RWPE1 (cell line): ENCODE data around the gene CBX8.

Source experiments
- CTCF ChIA-PET: fragments of 350-600 bp; sonication (Branson Sonifier 250); formaldehyde crosslinking; extraction: SDS; loops from one replicate; lab custom pipeline; 2021; lab: Yijun Ruan, JAX
- POLR2A ChIA-PET: fragments of 400-600 bp; formaldehyde crosslinking; extraction: SDS; loops from one replicate; lab custom pipeline; 2020; ENCODE audit warnings: antibody characterized with exemption; ENCODE audit not compliant: low non-redundant PET; lab: Yijun Ruan, JAX
- DNase-seq: peaks from one replicate; pipeline ENCODE4 v3.0.0; 2012; ENCODE audit warnings: low spot score
- H3K27ac ChIP-seq: fragments of 450-650 bp; 2 replicates; pipeline ENCODE4 v1.5.1; 2017
- TF ChIP-seq, protein P1 (sequence below): fragments of 450-650 bp; conservative IDR thresholded peaks from 2 replicates; pipeline ENCODE4 v1.5.1; 2017; ENCODE audit warnings: low read depth, mild to moderate bottlenecking

The CBX8 gene

GRCh38 chr17:79746889-79747507 is 49.9 kb downstream of the CBX8 start:
- POLR2A ChIA-PET: no interaction called here
- TF ChIP-seq, protein P1, sequence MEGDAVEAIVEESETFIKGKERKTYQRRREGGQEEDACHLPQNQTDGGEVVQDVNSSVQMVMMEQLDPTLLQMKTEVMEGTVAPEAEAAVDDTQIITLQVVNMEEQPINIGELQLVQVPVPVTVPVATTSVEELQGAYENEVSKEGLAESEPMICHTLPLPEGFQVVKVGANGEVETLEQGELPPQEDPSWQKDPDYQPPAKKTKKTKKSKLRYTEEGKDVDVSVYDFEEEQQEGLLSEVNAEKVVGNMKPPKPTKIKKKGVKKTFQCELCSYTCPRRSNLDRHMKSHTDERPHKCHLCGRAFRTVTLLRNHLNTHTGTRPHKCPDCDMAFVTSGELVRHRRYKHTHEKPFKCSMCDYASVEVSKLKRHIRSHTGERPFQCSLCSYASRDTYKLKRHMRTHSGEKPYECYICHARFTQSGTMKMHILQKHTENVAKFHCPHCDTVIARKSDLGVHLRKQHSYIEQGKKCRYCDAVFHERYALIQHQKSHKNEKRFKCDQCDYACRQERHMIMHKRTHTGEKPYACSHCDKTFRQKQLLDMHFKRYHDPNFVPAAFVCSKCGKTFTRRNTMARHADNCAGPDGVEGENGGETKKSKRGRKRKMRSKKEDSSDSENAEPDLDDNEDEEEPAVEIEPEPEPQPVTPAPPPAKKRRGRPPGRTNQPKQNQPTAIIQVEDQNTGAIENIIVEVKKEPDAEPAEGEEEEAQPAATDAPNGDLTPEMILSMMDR: no peak
- CTCF ChIA-PET: interaction anchor here (0.6 to 0.8 kb wide), 3 partner anchors 11 to 317 kb away, joined by 3 to 5 read pairs (median 4); no protein-coding TSS in a partner anchor

DNA sequence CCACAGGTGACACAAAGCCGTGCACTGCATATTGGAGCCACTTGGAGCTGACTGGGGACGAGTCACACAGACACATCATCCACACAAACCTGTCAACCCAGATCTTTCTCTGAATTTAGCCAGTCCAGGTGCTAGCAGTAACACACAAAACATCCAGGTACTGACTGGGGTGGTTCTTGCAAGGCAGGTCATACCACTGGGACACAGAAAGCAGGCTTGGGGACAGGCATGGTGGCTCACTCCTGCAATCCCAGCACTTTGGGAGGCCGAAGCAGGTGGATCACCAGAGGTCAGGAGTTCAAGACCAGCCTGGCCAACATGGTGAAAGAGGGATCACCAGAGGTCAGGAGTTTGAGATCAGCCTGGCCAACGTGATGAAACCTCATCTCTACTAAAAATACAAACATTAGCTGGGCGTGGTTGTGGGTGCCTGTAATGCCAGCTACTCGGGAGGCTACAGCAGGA is 51.2 kb downstream of the CBX8 start:
- POLR2A ChIA-PET: no interaction called here
- TF ChIP-seq, protein P1: no peak
- DNase-seq: no peak
- CTCF ChIA-PET: interaction anchor here (0.6 to 1.2 kb wide), 4 partner anchors 32 to 189 kb away, joined by 3 to 4 read pairs (median 3); partner anchors contain the start of gene CBX2
- H3K27ac ChIP-seq: no peak overlapping the region

More at GRCh38 chr17:79746889-79747507, 49.9 kb downstream of the CBX8 start:
- no peak overlapping the region for H3K27ac ChIP-seq
- no peak for DNase-seq

DNA sequence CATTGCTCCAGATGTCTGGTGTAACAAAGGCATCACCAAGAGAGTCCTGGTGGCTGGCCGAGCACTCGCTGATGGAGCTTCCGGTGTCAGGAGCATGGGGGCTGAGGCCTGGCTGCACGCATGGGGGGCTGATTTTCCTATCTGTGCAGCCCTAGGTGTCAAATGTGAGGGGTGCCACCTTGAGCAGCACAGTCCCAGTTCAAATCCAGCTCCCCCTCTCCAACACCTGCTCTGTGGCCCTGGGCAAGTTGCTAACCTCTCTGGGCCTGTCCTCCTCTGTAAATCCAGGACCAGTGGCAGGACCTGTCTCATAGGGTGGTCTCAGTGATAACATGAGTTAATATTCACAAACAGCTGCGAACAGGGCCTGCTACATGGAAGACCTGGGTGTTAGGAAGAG is 53.3 kb downstream of the CBX8 start:
- POLR2A ChIA-PET: no interaction called here

GRCh38 chr17:79742951-79743476 is 53.9 kb downstream of the CBX8 start:
- CTCF ChIA-PET: interaction anchor here (0.6 to 1.7 kb wide), 4 partner anchors 10 to 173 kb away, joined by 3 to 5 read pairs (median 5); no protein-coding TSS in a partner anchor
- DNase-seq: no peak
- POLR2A ChIA-PET: no interaction called here

More for the DNA sequence above, 53.3 kb downstream of the CBX8 start:
- no peak overlapping the region for H3K27ac ChIP-seq
- DNase-seq: no peak
- TF ChIP-seq, protein P1: no peak
- CTCF ChIA-PET: interaction anchor here (1.7 kb wide), 1 partner anchor 172 kb away, joined by 3 read pairs; no protein-coding TSS in a partner anchor

GRCh38 chr17:79742589-79742918 is 54.3 kb downstream of the CBX8 start:
- no peak for DNase-seq
- POLR2A ChIA-PET: no interaction called here
- CTCF ChIA-PET: interaction anchor here (0.5 to 1.3 kb wide), 18 partner anchors 9 to 975 kb away, joined by 3 to 7 read pairs (median 4); partner anchors contain the start of genes CBX4 and ENPP7
- no peak overlapping the region for H3K27ac ChIP-seq
- TF ChIP-seq, protein P1: no peak

More at GRCh38 chr17:79742951-79743476, 53.9 kb downstream of the CBX8 start:
- no peak overlapping the region for H3K27ac ChIP-seq
- TF ChIP-seq, protein P1: no peak
